ENCODE measurements around the gene MED9. TPM values are rescaled to one million over a fixed set of nuclear protein-coding genes. Genes with fewer than 3 reads are reported as not detected.

Gene MED9
- total and polyA plus RNA-seq, 2 of the 8 experiments (the other 6 are each of a cell fraction or from before 2014, with no cell fraction given), result 15.8 to 19.7 TPM

DNA sequence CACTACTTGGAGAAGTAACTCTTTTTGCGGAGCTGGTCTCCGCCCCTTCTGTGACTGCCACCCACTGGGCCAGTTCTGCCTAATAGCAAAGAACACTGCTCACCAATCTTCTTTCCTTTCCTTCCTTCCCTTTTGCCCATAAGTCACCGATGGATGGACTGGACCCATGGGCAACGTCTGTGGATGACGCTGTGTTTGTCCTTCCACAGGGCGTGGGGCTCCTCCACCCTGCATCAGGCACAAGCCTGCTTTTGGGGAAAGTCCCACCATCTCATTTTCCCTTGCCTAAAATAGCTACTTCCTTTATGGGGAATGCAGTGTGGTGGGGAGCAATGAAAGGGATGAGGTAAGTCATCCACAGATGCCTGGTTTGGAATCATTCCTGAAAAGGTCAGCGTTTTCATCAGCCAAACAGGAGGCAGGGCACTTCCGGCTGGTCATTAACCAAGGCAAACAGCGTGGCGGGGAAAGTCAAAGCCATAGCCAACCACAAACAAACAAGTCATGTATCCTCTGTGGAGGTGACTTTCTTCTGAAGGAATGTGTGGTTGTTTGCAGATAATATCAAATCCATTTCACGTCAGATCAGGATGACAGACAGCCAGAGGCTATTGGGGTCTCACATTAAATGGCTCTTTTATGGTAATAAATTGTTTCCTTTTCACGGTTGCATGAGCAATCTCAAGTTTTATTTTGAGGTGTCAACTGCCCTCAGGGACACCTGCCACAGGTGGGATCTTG lies 30.7 kb upstream of the MED9 start:
- Histone ChIP-seq H4K20me1 (replicated peaks in 1 of 2; ENCODE audit: control insufficient read depth in 1 of 2, insufficient read depth in 2 of 2, low read length in 2 of 2) (no peaks in the 10 kb centered on the region), H3K23me2 (ENCODE audit: low read depth, low read length) (no peaks in the 10 kb centered on the region), H3K18ac (ENCODE audit: extremely low read depth, low read length) (no peak overlapping the region), H2BK20ac (ENCODE audit: low read length) (no peak overlapping the region), H4K5ac (ENCODE audit: insufficient read length, low read depth, low read length) (no peak overlapping the region), H3K9ac (replicated peaks in 1 of 4; ENCODE audit: extremely low read depth in 1 of 4, low read depth in 3 of 4, low read length in 3 of 4) (no peak overlapping the region), H2BK120ac (replicated peaks; ENCODE audit: low read depth, low read length) (no peak overlapping the region), H3K4me3 (ENCODE audit: extremely low read depth in 1 of 4, insufficient read depth in 2 of 4, low read depth in 3 of 4, low read length in 4 of 4) (no peak overlapping the region), H3K36me3 (ENCODE audit: control insufficient read depth in 2 of 4, insufficient read depth in 4 of 4, low read length in 3 of 4) (no peaks in the 10 kb centered on the region), H2BK12ac (ENCODE audit: low read depth, low read length) (no peak overlapping the region), H3K79me1 (ENCODE audit: low read depth, low read length) (no peaks in the 10 kb centered on the region), H3K79me2 (ENCODE audit: control insufficient read depth in 1 of 2, insufficient read depth in 2 of 2, low read length in 2 of 2) (no peaks in the 10 kb centered on the region), H3K14ac (ENCODE audit: insufficient read length) (no peak overlapping the region), H4K8ac (ENCODE audit: extremely low read depth, insufficient read depth, low read length) (no peak overlapping the region), H2AK5ac (ENCODE audit: low read depth, low read length) (no peak overlapping the region), H3K4ac (replicated peaks; ENCODE audit: insufficient read length, low read depth, low read length) (no peak overlapping the region), H4K91ac (replicated peaks; ENCODE audit: insufficient read length, low read length) (no peak overlapping the region), H3K9me3 (ENCODE audit: insufficient read depth in 2 of 2, low read depth in 1 of 2, low read length in 1 of 2) (no peaks in the 10 kb centered on the region), H3K27ac (ENCODE audit: low read depth, low read length) (no peak overlapping the region), H2BK5ac (ENCODE audit: low read depth, low read length) (no peak overlapping the region), H2AFZ (ENCODE audit: low read length) (no peak overlapping the region), H3K4me2 (ENCODE audit: insufficient read depth in 1 of 2, low read depth in 2 of 2, low read length in 2 of 2) (no peak overlapping the region), H3K56ac (replicated peaks; ENCODE audit: insufficient read length, low read depth, low read length) (no peak overlapping the region), H3K23ac (ENCODE audit: insufficient read length) (no peak overlapping the region), H3K4me1 (replicated peaks in 1 of 4; ENCODE audit: control insufficient read depth in 3 of 4, insufficient read depth in 4 of 4, low read length in 3 of 4) (peaks cover 0 to 4% (median 2%) of the 10 kb centered on the region in 4 experiments; a peak in 1 of 7 replicates), H2BK15ac (ENCODE audit: low read length) (no peak overlapping the region), H3K27me3 (replicated peaks in 1 of 4; ENCODE audit: control insufficient read depth in 3 of 4, extremely low read depth in 1 of 4, insufficient read depth in 3 of 4, low read length in 3 of 4) (no peaks in the 10 kb centered on the region)
- no peak for DNase-seq (ENCODE audit: low read depth in 1 of 2, low spot score in 2 of 2)
- POLR2A ChIA-PET (ENCODE audit: partially characterized antibody), result no interaction called here
- FAIRE-seq, result no peak
- CTCF ChIA-PET (ENCODE audit: partially characterized antibody), result interaction anchor here (0.8 to 3.7 kb wide), 5 partner anchors 9 to 91 kb away, joined by 4 to 12 read pairs (median 5); no protein-coding TSS in a partner anchor
- WGBS, 2 experiments (ENCODE audit: extremely low coverage in 1 of 2, insufficient coverage in 1 of 2, insufficient read length in 1 of 2, insufficient replicate concordance in 2 of 2, low coverage in 1 of 2, low lambda C conversion rate in 2 of 2, missing lambda C conversion rate in 1 of 2), result 88% methylated on average over 12 of the region's 12 CpGs; no CpG with 5 or more reads in 1 of the 2 experiments
- no peak for TF ChIP-seq TCF12 (IDR thresholded peaks at IDR 0.05; ENCODE audit: low read depth, low read length)
